ENCODE measurements around the gene ENOX1.

The ENOX1 gene

DNA sequence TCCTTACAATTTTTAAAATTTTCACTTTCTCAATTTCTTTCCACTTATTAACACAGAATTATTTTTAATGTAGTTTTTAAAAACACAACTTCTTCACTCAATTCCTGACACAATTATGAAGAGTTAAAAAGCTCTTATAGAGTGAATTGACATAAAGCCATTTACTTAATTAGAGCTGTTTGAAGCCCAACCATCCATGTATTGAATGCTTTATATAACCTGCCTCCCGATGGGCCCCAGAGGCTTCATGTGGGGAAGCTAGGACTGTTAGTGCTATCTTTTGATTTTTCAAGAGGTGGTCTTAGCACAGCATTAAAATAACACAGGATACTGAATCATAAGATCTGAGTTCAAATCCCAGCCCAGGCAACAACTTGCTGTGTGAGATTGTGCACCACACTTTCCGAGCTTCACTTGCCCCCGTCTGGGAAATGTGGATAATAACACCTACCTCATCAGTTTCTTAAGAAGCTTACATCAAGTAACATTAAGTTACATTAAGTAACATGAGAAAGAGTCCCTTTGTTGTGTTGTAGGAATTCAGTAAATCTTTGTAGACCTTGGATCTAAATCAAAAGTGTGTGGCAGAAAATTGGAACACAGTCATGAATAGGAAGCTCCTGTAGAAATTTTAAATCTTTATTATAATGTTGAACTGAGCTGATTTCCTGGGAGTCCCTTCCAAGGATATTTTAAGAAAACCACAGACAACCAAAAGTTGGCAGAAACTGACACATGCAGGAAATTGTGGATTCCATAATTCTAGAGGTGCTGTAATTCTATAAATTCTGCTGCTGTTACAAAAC, 5.5 kb upstream of the ENOX1 start:
- TF ChIP-seq FOXP2 (optimal IDR thresholded peaks at IDR 0.05; ENCODE audit: control extremely low read depth, extremely low read length, insufficient read depth), result no peak
- no peak for TF ChIP-seq EZH2 (IDR thresholded peaks at IDR 0.05)
- no peak for TF ChIP-seq POLR2AphosphoS5 (IDR thresholded peaks at IDR 0.05; ENCODE audit: borderline replicate concordance, low read depth, low read length)
- H3K9ac ChIP-seq (ENCODE audit: insufficient read length), result no peak overlapping the region
- no peaks in the 10 kb centered on the region for H3K36me3 ChIP-seq (ENCODE audit: insufficient read depth, low read length)
- DNase-seq (ENCODE audit: low read depth, low spot score), result peak; percentile 40
- H3K9me3 ChIP-seq (ENCODE audit: low read depth, low read length), result no peaks in the 10 kb centered on the region
- H3K27ac ChIP-seq, result peak overlapping the region; percentile 10; the same call in 1 of the 2 replicates
- H3K4me3 ChIP-seq, result no peak overlapping the region

DNA sequence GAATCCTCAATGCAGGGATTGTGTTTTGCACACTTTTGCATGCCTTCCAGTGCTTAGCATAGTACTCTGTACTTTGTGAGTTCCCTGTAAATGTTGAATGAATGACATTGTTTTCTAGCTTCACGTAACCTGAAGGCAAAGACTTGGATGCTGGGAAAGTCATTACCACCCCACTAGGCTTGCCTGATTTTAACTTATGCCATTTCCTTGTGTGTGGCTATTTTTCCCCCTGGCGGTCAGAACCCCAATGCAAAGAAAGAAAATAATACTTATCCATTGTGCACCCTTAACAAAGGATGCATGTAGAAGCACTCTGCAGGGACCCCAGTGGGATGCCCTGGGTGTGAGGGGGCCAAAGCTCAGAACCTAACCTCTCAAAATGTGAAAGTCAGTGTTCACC, 1.2 kb upstream of the ENOX1 start:
- Histone ChIP-seq H3K9ac (ENCODE audit: insufficient read length) (no peak overlapping the region), H3K4me3 (no peak overlapping the region), H3K36me3 (ENCODE audit: insufficient read depth, low read length) (no peaks in the 10 kb centered on the region), H3K9me3 (ENCODE audit: low read depth, low read length) (no peaks in the 10 kb centered on the region), H3K27ac (no peak overlapping the region)
- no peak for TF ChIP-seq FOXP2 (optimal IDR thresholded peaks at IDR 0.05; ENCODE audit: control extremely low read depth, extremely low read length, insufficient read depth)
- no peak for DNase-seq (ENCODE audit: low read depth, low spot score)

DNA sequence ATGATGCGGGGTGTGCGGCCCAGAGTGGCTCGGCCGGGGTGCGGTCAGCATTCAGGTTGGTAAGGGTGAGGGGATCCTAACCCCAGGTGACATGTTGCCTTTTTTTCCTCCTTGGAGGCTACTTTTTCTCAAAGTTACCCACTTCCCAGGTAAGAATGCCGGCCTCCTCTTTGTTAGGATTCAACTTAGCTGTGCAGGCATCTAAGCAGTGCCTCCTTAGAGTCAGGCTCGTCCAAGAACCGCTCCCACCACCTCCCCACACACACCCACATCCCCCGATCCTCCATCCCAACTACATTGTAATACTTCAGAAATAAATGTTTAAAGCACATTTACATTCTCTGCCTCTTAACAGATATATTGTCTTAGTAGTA, 733 bp upstream of the ENOX1 start:
- Histone ChIP-seq H3K36me3 (ENCODE audit: insufficient read depth, low read length) (no peaks in the 10 kb centered on the region), H3K9me3 (ENCODE audit: low read depth, low read length) (no peaks in the 10 kb centered on the region), H3K4me3 (peak overlapping the region; percentile 79), H3K9ac (ENCODE audit: insufficient read length) (no peak overlapping the region), H3K27ac (no peak overlapping the region)
- no peak for DNase-seq (ENCODE audit: low read depth, low spot score)
- no peak for TF ChIP-seq FOXP2 (optimal IDR thresholded peaks at IDR 0.05; ENCODE audit: control extremely low read depth, extremely low read length, insufficient read depth)
- TF ChIP-seq POLR2AphosphoS5 (IDR thresholded peaks at IDR 0.05; ENCODE audit: borderline replicate concordance, low read depth, low read length), result no peak
- no peak for TF ChIP-seq EZH2 (IDR thresholded peaks at IDR 0.05)

DNA sequence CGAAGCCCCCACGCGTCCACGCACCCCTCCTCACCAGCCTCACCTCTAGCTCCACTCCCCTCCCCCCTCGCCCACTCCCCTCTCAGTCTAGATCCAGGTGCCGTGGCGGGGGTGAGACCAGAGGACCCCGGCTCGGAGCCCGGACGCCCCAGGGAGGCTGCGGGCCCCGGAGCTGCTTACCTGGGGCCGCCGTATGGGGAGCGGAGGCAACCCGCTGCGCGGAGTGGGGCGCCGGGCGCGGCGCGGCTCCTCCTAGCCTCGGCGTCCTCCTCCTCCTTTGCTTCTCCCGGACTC, 353 bp downstream of the ENOX1 start:
- no peak overlapping the region for H3K9ac ChIP-seq (ENCODE audit: insufficient read length)
- no peak overlapping the region for H3K27ac ChIP-seq
- no peak for DNase-seq (ENCODE audit: low read depth, low spot score)
- H3K4me3 ChIP-seq, result peak overlapping the region; percentile 79
- no peak for TF ChIP-seq FOXP2 (optimal IDR thresholded peaks at IDR 0.05; ENCODE audit: control extremely low read depth, extremely low read length, insufficient read depth)
- TF ChIP-seq POLR2AphosphoS5 (IDR thresholded peaks at IDR 0.05; ENCODE audit: borderline replicate concordance, low read depth, low read length), result no peak
- no peak for TF ChIP-seq EZH2 (IDR thresholded peaks at IDR 0.05)
- H3K9me3 ChIP-seq (ENCODE audit: low read depth, low read length), result no peaks in the 10 kb centered on the region
- H3K36me3 ChIP-seq (ENCODE audit: insufficient read depth, low read length), result no peaks in the 10 kb centered on the region

DNA sequence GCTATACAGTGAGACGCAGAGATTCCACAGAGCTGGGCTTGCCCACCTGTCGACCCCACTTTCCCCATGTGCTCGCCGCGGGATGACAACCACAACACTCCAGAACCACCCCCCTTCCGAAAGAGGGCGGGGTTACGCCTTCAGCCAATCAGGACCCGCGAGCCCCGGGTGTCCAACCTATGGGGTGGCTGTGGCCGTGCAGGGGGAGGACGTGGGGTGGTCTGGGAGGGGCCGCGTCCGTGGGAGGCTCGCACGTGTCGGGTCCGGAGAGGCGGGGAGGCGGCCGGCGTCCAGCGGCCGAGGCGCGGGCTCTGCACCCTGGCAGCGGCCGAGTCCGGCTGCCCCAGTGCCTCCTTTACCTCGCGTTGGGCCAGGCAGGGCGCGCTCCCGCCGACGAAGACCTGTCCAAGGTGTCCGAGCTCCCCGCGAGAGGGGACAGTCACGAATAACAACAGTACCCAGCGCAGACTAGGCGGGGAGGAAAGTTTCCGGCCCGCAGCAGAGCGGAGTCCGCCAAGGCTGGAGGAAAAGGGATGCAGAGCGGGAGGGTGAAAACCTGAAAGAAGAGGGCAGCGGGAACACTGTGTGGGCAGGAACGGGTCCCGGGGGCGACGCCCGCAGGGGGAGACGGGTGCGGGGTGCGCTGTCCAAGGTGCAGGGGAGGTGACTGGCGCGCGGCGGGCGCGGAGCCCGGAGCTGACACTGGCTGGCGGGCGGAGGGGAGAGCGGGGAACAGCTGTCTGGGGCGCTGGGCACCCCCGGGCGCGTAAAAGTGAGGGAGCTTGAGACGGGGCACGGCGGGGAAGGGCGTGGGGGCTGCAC, 911 bp downstream of the ENOX1 start:
- H3K36me3 ChIP-seq (ENCODE audit: insufficient read depth, low read length), result no peaks in the 10 kb centered on the region
- DNase-seq (ENCODE audit: low read depth, low spot score), result no peak
- no peak overlapping the region for H3K27ac ChIP-seq
- no peaks in the 10 kb centered on the region for H3K9me3 ChIP-seq (ENCODE audit: low read depth, low read length)
- TF ChIP-seq EZH2 (IDR thresholded peaks at IDR 0.05) (no peak), POLR2AphosphoS5 (IDR thresholded peaks at IDR 0.05; ENCODE audit: borderline replicate concordance, low read depth, low read length) (no peak), FOXP2 (optimal IDR thresholded peaks at IDR 0.05; ENCODE audit: control extremely low read depth, extremely low read length, insufficient read depth) (no peak)
- H3K4me3 ChIP-seq, result peak overlapping the region; percentile 79
- no peak overlapping the region for H3K9ac ChIP-seq (ENCODE audit: insufficient read length)

DNA sequence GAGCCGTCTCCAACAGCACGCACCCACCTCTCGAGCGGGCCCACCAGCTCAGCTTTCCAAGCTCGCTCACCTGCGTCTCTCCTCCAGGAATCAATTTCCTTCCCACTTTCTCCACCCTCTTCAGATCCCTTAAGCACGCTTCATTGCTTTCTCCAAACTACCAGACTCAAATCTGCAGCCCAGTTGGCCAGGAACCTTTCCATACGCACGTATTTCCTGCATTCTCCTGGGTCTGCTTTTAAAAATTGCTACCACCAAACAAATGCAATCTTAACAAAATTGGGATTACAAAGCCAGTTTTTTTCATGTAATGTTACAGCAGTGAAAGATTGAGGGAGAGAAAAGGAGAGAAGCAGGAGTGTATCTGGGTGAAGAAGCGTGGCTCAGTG, 1.5 kb downstream of the ENOX1 start:
- Histone ChIP-seq H3K9ac (ENCODE audit: insufficient read length) (no peak overlapping the region), H3K4me3 (peak overlapping the region; percentile 79), H3K27ac (no peak overlapping the region), H3K36me3 (ENCODE audit: insufficient read depth, low read length) (no peaks in the 10 kb centered on the region), H3K9me3 (ENCODE audit: low read depth, low read length) (no peaks in the 10 kb centered on the region)
- no peak for DNase-seq (ENCODE audit: low read depth, low spot score)
- TF ChIP-seq POLR2AphosphoS5 (IDR thresholded peaks at IDR 0.05; ENCODE audit: borderline replicate concordance, low read depth, low read length) (no peak), FOXP2 (optimal IDR thresholded peaks at IDR 0.05; ENCODE audit: control extremely low read depth, extremely low read length, insufficient read depth) (no peak), EZH2 (IDR thresholded peaks at IDR 0.05) (no peak)

DNA sequence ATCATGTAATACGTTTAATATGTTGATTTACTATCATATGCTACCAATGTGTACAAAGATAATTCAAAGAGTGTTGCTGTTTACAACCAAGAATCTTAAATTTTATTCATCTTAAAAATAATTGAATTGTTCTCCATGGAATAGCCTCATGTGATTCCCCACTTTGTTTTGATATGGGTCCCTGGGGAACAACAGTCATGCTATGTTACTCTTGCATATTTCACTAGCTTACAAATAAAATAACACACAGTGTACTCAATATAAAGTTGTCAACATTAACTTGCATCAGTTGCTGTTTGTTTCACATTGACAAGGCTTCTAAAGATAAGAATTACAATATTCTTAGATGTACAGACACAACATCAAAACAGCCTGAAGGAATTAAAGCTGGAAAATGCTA, 2.3 kb downstream of the ENOX1 start:
- no peaks in the 10 kb centered on the region for H3K9me3 ChIP-seq (ENCODE audit: low read depth, low read length)
- no peak for DNase-seq (ENCODE audit: low read depth, low spot score)
- no peak overlapping the region for H3K4me3 ChIP-seq
- no peak overlapping the region for H3K27ac ChIP-seq
- no peak overlapping the region for H3K9ac ChIP-seq (ENCODE audit: insufficient read length)
- no peaks in the 10 kb centered on the region for H3K36me3 ChIP-seq (ENCODE audit: insufficient read depth, low read length)
- TF ChIP-seq FOXP2 (optimal IDR thresholded peaks at IDR 0.05; ENCODE audit: control extremely low read depth, extremely low read length, insufficient read depth), result no peak
- TF ChIP-seq POLR2AphosphoS5 (IDR thresholded peaks at IDR 0.05; ENCODE audit: borderline replicate concordance, low read depth, low read length), result no peak
- no peak for TF ChIP-seq EZH2 (IDR thresholded peaks at IDR 0.05)

DNA sequence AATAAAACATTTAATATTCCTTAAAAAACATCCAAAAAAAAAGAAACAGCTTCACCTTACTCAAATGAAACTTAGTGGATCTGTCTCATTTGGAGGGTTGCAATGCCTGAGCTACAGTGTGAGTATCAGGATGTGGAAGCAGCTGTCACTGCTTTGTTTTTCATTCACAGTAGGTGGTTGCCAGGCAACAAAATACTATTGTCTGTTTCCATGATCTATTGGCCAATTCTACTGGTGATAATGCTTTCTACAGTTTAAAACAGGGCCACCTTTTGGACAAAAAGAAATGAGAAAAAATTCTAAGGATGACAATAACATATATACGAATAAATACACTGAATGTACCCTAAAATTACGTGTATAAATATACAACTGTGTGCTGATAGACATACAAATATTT, 3.0 kb downstream of the ENOX1 start:
- DNase-seq (ENCODE audit: low read depth, low spot score), result no peak
- TF ChIP-seq EZH2 (IDR thresholded peaks at IDR 0.05), result no peak
- no peak for TF ChIP-seq POLR2AphosphoS5 (IDR thresholded peaks at IDR 0.05; ENCODE audit: borderline replicate concordance, low read depth, low read length)
- no peak for TF ChIP-seq FOXP2 (optimal IDR thresholded peaks at IDR 0.05; ENCODE audit: control extremely low read depth, extremely low read length, insufficient read depth)
- no peak overlapping the region for H3K27ac ChIP-seq
- no peaks in the 10 kb centered on the region for H3K36me3 ChIP-seq (ENCODE audit: insufficient read depth, low read length)
- no peak overlapping the region for H3K9ac ChIP-seq (ENCODE audit: insufficient read length)
- no peaks in the 10 kb centered on the region for H3K9me3 ChIP-seq (ENCODE audit: low read depth, low read length)
- no peak overlapping the region for H3K4me3 ChIP-seq

Data from SK-N-MC (cell line).